HG02943 (cell line): ENCODE measurements around the gene DTX1.

Experiments used
- ATAC-seq: cut with Tn5 transposase; IDR thresholded peaks from one replicate; pipeline ENCODE4 v1.9.1; 2021; ENCODE audit warnings: mild to moderate bottlenecking, low read depth, moderate library complexity; ENCODE audit not compliant: unreplicated experiment

Gene DTX1

DNA sequence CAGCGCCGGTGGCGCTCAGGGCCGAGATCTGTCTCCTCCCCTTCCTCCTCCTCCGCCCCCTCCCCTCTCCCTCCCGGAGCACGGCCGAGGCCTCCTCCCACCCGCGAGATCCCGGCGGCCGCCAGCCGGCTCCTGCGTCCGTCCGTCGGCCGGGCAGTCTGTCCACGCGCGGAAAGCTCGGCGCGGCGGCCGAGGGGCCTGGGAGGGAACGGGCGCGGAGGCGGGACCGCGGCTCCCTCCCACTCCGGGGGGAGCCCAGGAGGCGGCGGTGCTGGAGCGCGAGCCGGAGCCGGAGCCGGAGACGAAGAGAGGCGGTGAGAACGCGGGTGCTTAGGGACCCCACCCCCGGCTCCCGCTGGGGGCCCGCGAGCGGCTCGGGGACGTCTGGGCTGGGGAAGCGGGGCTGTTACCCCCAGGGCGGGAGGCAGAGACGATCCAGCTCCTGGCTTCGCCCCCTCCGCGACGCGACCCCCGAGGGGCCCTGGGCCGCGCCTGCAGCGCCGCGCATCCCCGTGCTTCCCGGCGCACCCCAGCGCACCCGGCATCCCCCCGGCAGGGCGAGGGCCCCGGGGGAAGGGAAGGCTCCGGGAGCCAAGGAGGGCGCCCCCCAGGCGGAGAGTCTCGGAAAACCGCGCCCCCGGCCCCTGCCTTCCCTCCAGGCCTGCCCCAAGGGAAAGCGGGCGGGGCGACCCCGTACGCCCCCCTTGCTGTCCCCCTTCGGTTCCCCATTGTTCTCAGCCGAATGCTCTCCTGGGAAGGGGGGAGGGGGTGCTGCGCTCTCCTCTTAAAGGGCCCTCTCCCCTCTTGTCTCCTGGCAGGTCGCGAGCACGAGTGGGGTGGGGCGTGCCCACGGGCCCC lies at the start of gene DTX1:
DTX1 (plus strand) TSS at position 100 of the 858 bp plus-strand sequence. CDS start 1,463 bp downstream, outside the sequence.
- ATAC-seq = no peak

- no peak for ATAC-seq
Measured at GRCh38 chr12:113007166-113007565, 49.4 kb upstream of the DTX1 start.

- no peak for ATAC-seq
Measured at GRCh38 chr12:113010701-113011100, 45.8 kb upstream of the DTX1 start.

- no peak for ATAC-seq
Measured at GRCh38 chr12:113014565-113014964, 42.0 kb upstream of the DTX1 start.

DNA sequence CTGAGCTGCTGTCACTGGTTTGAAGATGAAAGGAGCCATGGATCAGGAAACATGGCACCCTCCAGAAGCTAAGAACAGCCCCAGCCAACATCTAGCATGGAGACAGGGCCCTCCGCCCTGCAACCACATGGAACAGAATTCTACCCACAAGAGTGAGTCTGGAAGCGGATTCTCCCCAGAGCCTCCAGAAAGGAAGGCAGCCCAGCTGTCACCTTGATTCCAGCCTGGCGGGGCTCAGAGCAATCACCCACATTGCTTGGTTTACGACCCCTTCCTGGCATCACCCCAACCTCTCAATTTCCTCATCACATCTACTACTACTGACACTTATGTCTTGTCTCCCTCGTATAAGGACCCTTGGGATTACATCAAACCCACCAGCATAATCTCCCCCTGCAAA lies 39.7 kb upstream of the DTX1 start:
- ATAC-seq = no peak

GRCh38 chr12:113019025-113019424 lies 37.5 kb upstream of the DTX1 start:
- ATAC-seq = no peak

DNA sequence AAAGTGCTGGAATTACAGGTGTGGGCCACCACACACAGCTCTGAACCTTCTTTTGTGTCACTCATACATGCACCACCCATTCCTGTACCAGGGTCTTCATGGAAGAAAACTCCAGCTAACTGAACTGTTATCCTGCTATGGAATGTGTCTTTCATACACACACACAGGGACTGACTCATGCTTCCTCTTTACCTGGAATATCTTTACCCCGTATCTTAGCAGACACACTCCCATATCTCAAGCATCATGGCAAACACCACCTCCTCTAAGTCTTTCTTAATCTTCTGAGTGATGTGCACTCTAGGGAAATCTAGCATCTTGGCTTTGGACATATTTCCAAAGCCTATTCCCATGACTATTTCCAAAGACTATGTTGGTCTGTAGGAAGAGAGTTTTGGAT lies 35.0 kb upstream of the DTX1 start:
- no peak for ATAC-seq

GRCh38 chr12:113022563-113023297 lies 33.8 kb upstream of the DTX1 start:
- ATAC-seq = no peak

DNA sequence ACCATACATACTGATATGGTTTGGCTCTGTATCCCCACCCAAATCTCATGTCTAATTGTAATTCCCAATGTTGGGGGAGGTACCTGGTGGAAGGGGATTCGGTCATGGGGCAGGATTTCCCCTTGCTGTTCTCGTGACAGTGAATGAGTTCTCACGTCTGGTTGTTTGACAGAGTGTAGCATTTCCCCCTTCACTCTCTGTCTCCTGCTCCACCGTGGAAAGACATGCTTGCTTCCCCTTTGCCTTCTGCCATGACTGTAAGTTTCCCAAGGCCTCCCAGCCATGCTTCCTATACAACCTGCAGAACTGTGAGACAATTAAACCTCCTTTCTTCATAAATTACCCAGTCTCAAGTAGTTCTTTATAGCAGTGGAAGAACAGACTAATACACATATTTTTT lies 28.8 kb upstream of the DTX1 start:
- no peak for ATAC-seq

DNA sequence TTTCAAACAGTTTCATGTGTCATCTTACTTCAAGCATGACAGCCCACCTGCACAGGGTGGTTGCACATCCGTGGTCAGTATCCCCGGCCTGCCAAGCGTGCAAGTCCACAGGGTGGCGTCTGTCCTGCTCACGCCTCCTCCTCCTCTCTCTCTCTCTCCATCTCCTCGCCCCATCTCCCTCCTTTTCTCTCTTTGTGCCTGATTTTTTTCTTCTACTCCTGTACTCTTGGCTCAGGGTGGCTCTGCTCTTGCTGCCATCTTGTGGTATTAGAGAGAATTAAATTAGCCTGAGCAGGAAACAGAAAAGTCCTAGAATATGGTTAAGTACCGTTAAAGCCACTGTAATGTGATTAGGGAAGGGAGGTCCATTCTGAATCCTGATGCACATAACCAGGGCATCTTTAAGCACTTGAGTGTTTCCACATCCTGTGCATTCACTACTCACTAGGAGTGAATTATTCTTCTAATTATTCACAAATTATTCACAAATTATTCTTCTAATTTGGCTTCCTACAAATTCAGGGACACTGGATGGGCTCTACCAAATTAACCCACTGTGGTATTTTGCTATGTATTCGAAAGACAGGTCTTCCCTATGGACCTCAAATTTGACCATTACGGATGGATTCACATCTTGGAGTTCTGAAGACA lies 25.5 kb upstream of the DTX1 start:
- no peak for ATAC-seq

- ATAC-seq = no peak
Measured at GRCh38 chr12:113039911-113040445, 16.6 kb upstream of the DTX1 start.

GRCh38 chr12:113040722-113041171 lies 15.8 kb upstream of the DTX1 start:
- no peak for ATAC-seq

- no peak for ATAC-seq
Measured at GRCh38 chr12:113041560-113041959, 15.0 kb upstream of the DTX1 start.

- no peak for ATAC-seq
Measured at GRCh38 chr12:113043240-113043639, 13.3 kb upstream of the DTX1 start.

DNA sequence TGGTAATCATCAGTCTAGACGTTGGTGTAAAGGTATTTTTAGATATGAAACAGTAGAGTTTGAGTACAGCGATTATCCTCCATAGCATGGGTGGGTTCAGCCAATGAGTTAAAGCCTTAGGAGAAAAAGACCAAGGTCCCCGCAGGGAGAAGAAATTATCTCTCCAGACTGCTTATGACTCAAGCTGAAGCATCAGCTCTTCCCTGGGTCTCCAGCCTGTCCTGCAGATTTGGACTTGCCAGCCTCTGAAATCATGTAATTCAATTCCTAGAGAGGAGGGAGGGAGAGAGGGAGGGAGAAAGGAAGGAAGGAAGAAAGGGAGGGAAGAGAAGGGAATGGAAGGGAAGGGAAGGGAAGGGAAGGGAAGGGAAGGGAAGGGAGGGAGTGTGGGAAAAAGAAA lies 12.0 kb upstream of the DTX1 start:
- ATAC-seq = no peak

DNA sequence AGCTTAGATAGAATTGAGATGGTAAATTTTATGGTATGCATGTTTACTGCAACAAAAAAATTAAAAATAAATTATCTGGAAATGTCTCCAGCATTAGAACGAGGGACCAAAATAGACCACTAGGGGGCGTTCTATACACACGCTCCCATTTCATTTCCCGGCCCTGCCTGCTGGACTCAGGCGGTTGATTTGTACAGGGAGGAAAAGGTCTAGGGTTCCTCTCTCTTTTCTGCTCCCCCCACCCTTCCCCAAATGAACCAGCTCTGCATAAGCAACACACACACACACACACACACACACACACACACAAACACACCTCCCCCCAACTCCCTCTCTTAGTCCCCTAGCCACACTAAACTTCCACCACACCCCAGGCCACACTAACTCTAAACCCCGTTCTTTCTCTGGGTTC lies 7.8 kb upstream of the DTX1 start:
- ATAC-seq = no peak

DNA sequence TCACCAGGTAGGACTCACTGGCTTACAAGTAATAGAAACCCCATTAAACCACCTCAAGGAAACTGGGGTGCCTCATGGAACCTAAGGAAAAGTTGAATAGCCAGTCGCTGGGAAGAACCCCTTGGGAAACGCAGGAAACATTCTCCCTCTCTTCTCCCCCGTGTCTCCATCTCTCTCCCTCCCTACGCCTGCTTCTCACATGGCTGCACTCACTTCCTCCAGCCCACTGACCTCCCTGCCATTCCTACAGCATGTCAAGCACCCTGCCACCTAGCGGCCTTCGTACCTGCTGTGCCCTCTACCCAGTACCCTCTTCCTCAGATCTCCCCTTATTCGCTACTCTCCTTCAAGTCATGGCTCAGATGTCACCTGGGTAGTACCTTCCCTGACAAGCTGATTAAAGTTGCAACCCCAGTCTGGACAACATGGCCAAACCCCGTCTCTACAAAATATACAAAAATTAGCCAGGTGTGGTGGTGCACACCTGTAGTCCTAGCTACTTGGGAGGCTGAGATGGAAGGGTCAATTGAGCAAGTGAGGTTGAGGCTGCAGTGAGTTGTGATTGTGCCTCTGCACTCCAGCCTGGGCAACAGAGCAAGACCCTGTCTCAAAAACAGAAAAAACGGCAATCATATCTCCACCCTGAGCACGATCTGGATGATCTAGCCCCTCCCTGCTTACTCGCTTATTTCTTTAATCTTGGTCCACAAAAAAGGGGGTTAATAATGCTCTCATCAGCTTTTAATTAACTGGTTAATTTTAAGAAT lies 6.4 kb upstream of the DTX1 start:
- no peak for ATAC-seq

GRCh38 chr12:113050795-113051194 lies 5.7 kb upstream of the DTX1 start:
- ATAC-seq = no peak

GRCh38 chr12:113051759-113052158 lies 4.8 kb upstream of the DTX1 start:
- no peak for ATAC-seq

- ATAC-seq = no peak
Measured at GRCh38 chr12:113052326-113052725, 4.2 kb upstream of the DTX1 start.
